Endodermal cell (in vitro differentiated cells): ENCODE measurements around the gene TAS2R20. TPM values are rescaled to one million over a fixed set of nuclear protein-coding genes. Genes with fewer than 3 reads are reported as not detected.

Experiments used
- DNase-seq: peaks from one replicate; pipeline ENCODE4 v3.0.0-alpha.2; 2017
- H3K27ac ChIP-seq: 2 replicates; pipeline ENCODE4 v1.5.1; 2013; ENCODE audit warnings: mild to moderate bottlenecking, low read depth, low read length, moderate library complexity
- H3K27me3 ChIP-seq: 2 replicates; pipeline ENCODE4 v1.6.1; 2013; ENCODE audit warnings: mild to moderate bottlenecking, low read length, moderate library complexity; ENCODE audit not compliant: insufficient read depth, control insufficient read depth, poor library complexity, severe bottlenecking
- H3K36me3 ChIP-seq: 2 replicates; pipeline ENCODE4 v1.7.0; 2013; ENCODE audit warnings: mild to moderate bottlenecking, low read length, moderate library complexity; ENCODE audit not compliant: control insufficient read depth, insufficient read depth
- H3K4me1 ChIP-seq: one replicate; pipeline ENCODE4 v1.7.0; 2013; ENCODE audit warnings: low read length; ENCODE audit not compliant: control insufficient read depth, insufficient read depth
- H3K4me3 ChIP-seq: 2 replicates; pipeline ENCODE4 v1.5.1; 2013; ENCODE audit warnings: mild to moderate bottlenecking, low read length, moderate library complexity
- H3K9ac ChIP-seq: 2 replicates; pipeline ENCODE4 v1.6.1; 2013; ENCODE audit warnings: mild to moderate bottlenecking, low read length, moderate library complexity; ENCODE audit not compliant: poor library complexity, severe bottlenecking; ENCODE audit errors: extremely low read depth
- H3K9me3 ChIP-seq: 2 replicates; pipeline ENCODE4 v1.6.1; 2013; ENCODE audit warnings: mild to moderate bottlenecking, low read length, moderate library complexity; ENCODE audit not compliant: control insufficient read depth
- H3K27ac Mint-ChIP-seq: 2 replicates; pipeline ENCODE4 v1.8.0; 2020; ENCODE audit warnings: mixed read lengths
- H3K27me3 Mint-ChIP-seq: 2 replicates; pipeline ENCODE4 v1.8.0; 2021; ENCODE audit warnings: mild to moderate bottlenecking, mixed read lengths; ENCODE audit not compliant: insufficient read depth
- H3K36me3 Mint-ChIP-seq: 2 replicates; pipeline ENCODE4 v1.8.0; 2020; ENCODE audit warnings: low read depth, mixed read lengths
- H3K4me1 Mint-ChIP-seq: 2 replicates; pipeline ENCODE4 v1.8.0; 2020; ENCODE audit warnings: mixed read lengths
- H3K4me3 Mint-ChIP-seq: 2 replicates; pipeline ENCODE4 v1.8.0; 2020; ENCODE audit warnings: mild to moderate bottlenecking, moderate library complexity, mixed read lengths
- H3K9me3 Mint-ChIP-seq: 2 replicates; pipeline ENCODE4 v1.8.0; 2020; ENCODE audit warnings: mild to moderate bottlenecking, mixed read lengths
- WGBS, 2 experiments: methylation state at CpG; one replicate each; pipeline versions ENCODE4 v1.1.5 to v1.1.7; 2013; ENCODE audit warnings: missing lambda C conversion rate in 2 of 2, mixed read lengths in 1 of 2; ENCODE audit not compliant: insufficient coverage in 1 of 2, insufficient read length in 1 of 2; 5-methylcytosine and 5-hydroxymethylcytosine counted together
- total RNA-seq, 2 donors: library from RNA; stranded (reverse); fragmentation: NEBNext Ultra II Directional in 1 of 2; extraction: Animal tissue kit (Norgen Biotek cat#: 25700) in 1 of 2; gene quantifications; 2 replicates in 1 of 2; 3 replicates in 1 of 2; pipeline ENCODE4 v1.2.1, GENCODE V29; 2021
- TF ChIP-seq, protein P1 (sequence below): fragments of 200-600 bp; sonication (generic); conservative IDR thresholded peaks from 2 replicates; pipeline ENCODE4 v1.5.0; 2021; ENCODE audit warnings: antibody characterized with exemption, mild to moderate bottlenecking

TAS2R20 gene
- total RNA-seq, 2 donors from 2014 or later, result 2.1 to 5.9 TPM

DNA sequence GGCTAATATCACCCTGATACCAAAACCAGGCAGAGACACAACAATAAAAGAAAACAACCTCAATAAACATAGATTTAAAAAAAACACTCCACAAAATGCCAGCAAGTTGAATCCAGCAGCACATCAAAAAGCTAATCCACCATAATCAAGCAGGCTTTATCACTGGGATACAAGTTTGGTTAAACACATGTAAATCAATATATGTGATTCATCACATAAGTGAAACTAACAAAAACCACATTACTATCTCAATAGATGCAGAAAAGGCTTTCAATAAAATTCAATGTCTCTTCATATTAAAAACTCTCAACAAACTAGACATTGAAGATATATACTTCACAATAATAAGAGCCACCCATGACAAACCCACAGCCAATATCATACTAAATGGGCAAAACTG, 42.0 kb downstream of the TAS2R20 start:
- peaks cover 5% of the 10 kb centered on the region for H3K4me1 Mint-ChIP-seq
- peaks cover 29% of the 10 kb centered on the region for H3K9me3 Mint-ChIP-seq
- H3K27ac Mint-ChIP-seq, result no peak overlapping the region
- TF ChIP-seq, protein P1, sequence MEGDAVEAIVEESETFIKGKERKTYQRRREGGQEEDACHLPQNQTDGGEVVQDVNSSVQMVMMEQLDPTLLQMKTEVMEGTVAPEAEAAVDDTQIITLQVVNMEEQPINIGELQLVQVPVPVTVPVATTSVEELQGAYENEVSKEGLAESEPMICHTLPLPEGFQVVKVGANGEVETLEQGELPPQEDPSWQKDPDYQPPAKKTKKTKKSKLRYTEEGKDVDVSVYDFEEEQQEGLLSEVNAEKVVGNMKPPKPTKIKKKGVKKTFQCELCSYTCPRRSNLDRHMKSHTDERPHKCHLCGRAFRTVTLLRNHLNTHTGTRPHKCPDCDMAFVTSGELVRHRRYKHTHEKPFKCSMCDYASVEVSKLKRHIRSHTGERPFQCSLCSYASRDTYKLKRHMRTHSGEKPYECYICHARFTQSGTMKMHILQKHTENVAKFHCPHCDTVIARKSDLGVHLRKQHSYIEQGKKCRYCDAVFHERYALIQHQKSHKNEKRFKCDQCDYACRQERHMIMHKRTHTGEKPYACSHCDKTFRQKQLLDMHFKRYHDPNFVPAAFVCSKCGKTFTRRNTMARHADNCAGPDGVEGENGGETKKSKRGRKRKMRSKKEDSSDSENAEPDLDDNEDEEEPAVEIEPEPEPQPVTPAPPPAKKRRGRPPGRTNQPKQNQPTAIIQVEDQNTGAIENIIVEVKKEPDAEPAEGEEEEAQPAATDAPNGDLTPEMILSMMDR, result no peak
- DNase-seq, result no peak
- H3K4me3 Mint-ChIP-seq, result no peak overlapping the region
- Histone ChIP-seq H3K27ac (no peak overlapping the region), H3K4me1 (no peaks in the 10 kb centered on the region), H3K9me3 (no peaks in the 10 kb centered on the region), H3K4me3 (no peak overlapping the region), H3K36me3 (no peaks in the 10 kb centered on the region), H3K27me3 (no peaks in the 10 kb centered on the region), H3K9ac (no peak overlapping the region)
- H3K27me3 Mint-ChIP-seq, result no peaks in the 10 kb centered on the region
- peaks cover 33% of the 10 kb centered on the region for H3K36me3 Mint-ChIP-seq

DNA sequence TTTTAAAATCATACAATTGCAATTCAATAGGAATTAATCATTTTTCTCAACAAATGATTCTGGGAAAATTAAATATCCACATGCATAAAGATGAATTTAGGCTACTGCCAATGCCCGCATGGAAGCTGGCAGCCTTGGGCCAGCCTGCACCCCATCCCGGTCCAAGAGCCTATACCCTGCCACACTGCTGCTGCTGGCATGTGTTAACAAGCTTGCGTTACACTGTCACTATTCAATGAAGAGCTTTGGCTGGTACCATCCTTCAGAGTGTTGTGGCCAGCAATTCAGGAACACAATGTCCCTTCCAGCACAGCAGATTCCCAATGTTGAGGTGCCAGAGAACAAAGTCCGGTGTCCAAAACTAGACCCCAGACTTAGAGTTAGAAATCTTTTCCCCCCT, 45.5 kb downstream of the TAS2R20 start:
- no peak overlapping the region for H3K27ac ChIP-seq
- H3K9ac ChIP-seq, result no peak overlapping the region
- TF ChIP-seq, protein P1, result no peak
- no peaks in the 10 kb centered on the region for H3K4me1 ChIP-seq
- no peaks in the 10 kb centered on the region for H3K27me3 ChIP-seq
- Mint-ChIP-seq H3K27ac (no peak overlapping the region), H3K4me1 (peaks cover 5% of the 10 kb centered on the region), H3K4me3 (no peak overlapping the region), H3K27me3 (no peaks in the 10 kb centered on the region), H3K36me3 (peaks cover 52% of the 10 kb centered on the region), H3K9me3 (peaks cover 49% of the 10 kb centered on the region)
- 96 to 100% methylated on average over 2 to 4 of the region's 4 CpGs for WGBS, 2 experiments
- H3K4me3 ChIP-seq, result no peak overlapping the region
- H3K9me3 ChIP-seq, result peaks cover 10% of the 10 kb centered on the region
- no peaks in the 10 kb centered on the region for H3K36me3 ChIP-seq
- no peak for DNase-seq

Other genes starting within 250 kb of the TAS2R20 start
- not detected for gene TAS2R7, start 195.7 kb downstream of the TAS2R20 start, total RNA-seq
- not detected for gene TAS2R8, start 191.0 kb downstream of the TAS2R20 start, total RNA-seq
- gene TAS2R9, start 188.1 kb downstream of the TAS2R20 start, total RNA-seq, result not detected
- gene TAS2R10, start 171.9 kb downstream of the TAS2R20 start, total RNA-seq, result 1 to 10 TPM; 1.2 to 1.6 TPM
- gene PRR4, start 148.8 kb downstream of the TAS2R20 start, total RNA-seq, result 1 to 10 TPM; 3.8 to 7.9 TPM
- gene PRH1, start 114.0 kb downstream of the TAS2R20 start, total RNA-seq, result 10 to 100 TPM; 13.4 to 42.6 TPM
- gene TAS2R13, start 88.7 kb downstream of the TAS2R20 start, total RNA-seq, result 1 to 10 TPM; 1.2 to 5.1 TPM
- 1 to 10 TPM in 1 of 2 donors, not detected in 1; 1.2 TPM for gene PRH2, start 69.1 kb downstream of the TAS2R20 start, total RNA-seq
- 1 to 10 TPM; 2.0 to 8.1 TPM for gene TAS2R14, start 59.0 kb downstream of the TAS2R20 start, total RNA-seq
- gene TAS2R50, start 11.4 kb downstream of the TAS2R20 start, total RNA-seq, result 1 to 10 TPM; 1.1 to 5.0 TPM
- 10 to 100 TPM in 1 of 2 donors, 1 to 10 TPM in 1; 3.1 to 11.3 TPM for gene TAS2R19, start 24.3 kb upstream of the TAS2R20 start, total RNA-seq
- 10 to 100 TPM in 1 of 2 donors, 1 to 10 TPM in 1; 2.4 to 12.4 TPM for gene TAS2R31, start 33.1 kb upstream of the TAS2R20 start, total RNA-seq
- 1 to 10 TPM; 1.3 to 3.9 TPM for gene TAS2R46, start 64.0 kb upstream of the TAS2R20 start, total RNA-seq
- gene TAS2R43, start 94.0 kb upstream of the TAS2R20 start, total RNA-seq, result 1 to 10 TPM in 1 of 2 donors, under 1 TPM in 1; 0.82 to 2.5 TPM
- gene TAS2R30, start 136.3 kb upstream of the TAS2R20 start, total RNA-seq, result 1 to 10 TPM; 1.8 to 9.7 TPM
- gene SMIM10L1, start 172.9 kb upstream of the TAS2R20 start, total RNA-seq, result 10 to 100 TPM; 12.9 to 31.5 TPM
- not detected for gene TAS2R42, start 188.6 kb upstream of the TAS2R20 start, total RNA-seq